HEK293T (cell line): ENCODE data around the gene OR2A5.

Source experiments
- BHLHE40 ChIP-seq: fragments of 450-650 bp; IDR thresholded peaks from 2 replicates; pipeline ENCODE4 v1.6.1; 2016; ENCODE audit warnings: mild to moderate bottlenecking, moderate library complexity, borderline replicate concordance
- CTBP1 ChIP-seq: fragments of 450-650 bp; IDR thresholded peaks from 2 replicates; pipeline ENCODE4 v1.6.1; 2016; ENCODE audit warnings: borderline replicate concordance
- FOXA1 ChIP-seq: fragments of 450-650 bp; IDR thresholded peaks from 2 replicates; pipeline ENCODE4 v1.6.1; 2016; ENCODE audit warnings: mild to moderate bottlenecking
- HDGF ChIP-seq: fragments of 450-650 bp; IDR thresholded peaks from 2 replicates; pipeline ENCODE4 v1.6.1; 2017; ENCODE audit warnings: antibody characterized with exemption, borderline replicate concordance
- NFRKB ChIP-seq: fragments of 450-650 bp; IDR thresholded peaks from 2 replicates; pipeline ENCODE4 v1.6.1; 2016; ENCODE audit warnings: mild to moderate bottlenecking, moderate library complexity
- SP1 ChIP-seq: fragments of 450-650 bp; IDR thresholded peaks from 2 replicates; pipeline ENCODE4 v1.6.1; 2017
- SUZ12 ChIP-seq: fragments of 450-650 bp; IDR thresholded peaks from 2 replicates; pipeline ENCODE4 v1.6.1; 2016; ENCODE audit warnings: mild to moderate bottlenecking

DNA sequence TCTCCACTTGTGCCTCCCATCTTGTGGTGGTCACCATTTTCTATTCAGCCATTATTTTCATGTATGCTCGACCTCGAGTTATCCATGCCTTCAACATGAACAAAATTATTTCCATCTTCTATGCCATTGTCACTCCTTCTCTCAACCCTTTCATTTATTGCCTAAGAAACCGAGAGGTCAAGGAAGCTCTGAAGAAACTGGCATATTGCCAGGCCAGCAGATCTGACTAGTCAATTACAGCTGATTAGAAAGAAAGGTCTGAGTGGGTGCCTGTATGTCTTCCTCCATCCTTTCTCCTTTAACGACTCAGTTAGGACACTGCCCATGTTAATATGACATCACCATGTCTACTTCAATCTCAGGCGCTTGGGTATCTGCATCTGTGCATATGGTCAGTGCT is 44.0 kb upstream of the OR2A5 start:
- TF ChIP-seq SP1 (no peak), NFRKB (no peak), FOXA1 (no peak), SUZ12 (no peak), CTBP1 (no peak), BHLHE40 (no peak), HDGF (no peak)
